K562 (cell line): ENCODE measurements around the gene SLC38A2. TPM values are rescaled to one million over a fixed set of nuclear protein-coding genes. Genes with fewer than 3 reads are reported as not detected.

Experiments
- ATAC-seq: fragments of 200-7000 bp; cut with Tn5 transposase; 3 replicates; pipeline ENCODE4 v1.9.1; 2020; ENCODE audit warnings: moderate library complexity
- BruUV-seq: library from RNA; stranded (reverse); fragments of 400-500 nt; replicated peaks from 2 replicates; lab custom pipeline; 2021; lab: Mats Ljungman, UMichigan
- CTCF ChIA-PET: fragments of 300-600 bp; formaldehyde crosslinking; extraction: SDS; loops from one replicate; lab custom pipeline; 2021; ENCODE audit warnings: low intra/inter-chr PET ratio; lab: Yijun Ruan, JAX
- POLR2A ChIA-PET: fragments of 300-600, 350-650 bp; sonication (Branson Sonifier 250); formaldehyde crosslinking; extraction: SDS; loops from one replicate; lab custom pipeline; 2021; ENCODE audit warnings: antibody characterized with exemption, inconsistent platforms; lab: Yijun Ruan, JAX
- DNase-seq, 4 experiments: peaks; one replicate each; pipeline versions ENCODE4 v3.0.0 to v3.0.0-alpha.2; 2011 to 2018; ENCODE audit warnings: low spot score in 3 of 4, mixed read lengths in 3 of 4; ENCODE audit errors: extremely low read depth in 1 of 4
- FAIRE-seq: peaks from 2 replicates; lab custom pipeline; 2011; peaks lifted over from hg19 to GRCh38; lab: Jason Lieb, UNC
- H2AFZ ChIP-seq: 2 replicates; pipeline ENCODE4 v1.6.0; 2011; ENCODE audit warnings: low read depth, low read length, control low read depth, inconsistent platforms
- H3K27ac ChIP-seq: fragments of 200-600 bp; 3 replicates; pipeline ENCODE4 v1.8.0; 2011; ENCODE audit warnings: low read depth, mild to moderate bottlenecking, control low read depth, inconsistent platforms, low read length, moderate library complexity, mixed read lengths; ENCODE audit errors: extremely low read depth
- H3K27me3 ChIP-seq, 2 experiments: fragments of 300-600 bp in 1 of 2; 2 replicates in 1 of 2; 3 replicates in 1 of 2; pipeline versions ENCODE4 v1.6.0 to v1.8.0; 2011; ENCODE audit warnings: inconsistent platforms in 2 of 2, low read length in 2 of 2, mild to moderate bottlenecking in 1 of 2, mixed read lengths in 1 of 2, moderate library complexity in 1 of 2; ENCODE audit not compliant: control insufficient read depth in 2 of 2, insufficient read depth in 2 of 2
- H3K36me3 ChIP-seq: fragments of 300-600 bp; 3 replicates; pipeline ENCODE4 v1.8.0; 2011; ENCODE audit warnings: mild to moderate bottlenecking, low read length, inconsistent platforms; ENCODE audit not compliant: control insufficient read depth, insufficient read depth
- H3K4me1 ChIP-seq, 2 experiments: fragments of 200-600 bp in 1 of 2; replicated peaks in 1 of 2; 2 replicates in 1 of 2; 3 replicates in 1 of 2; pipeline versions ENCODE4 v1.5.1 to v1.8.0; 2011; ENCODE audit warnings: inconsistent platforms in 2 of 2, low read length in 2 of 2, mild to moderate bottlenecking in 1 of 2, mixed read lengths in 1 of 2, moderate library complexity in 1 of 2; ENCODE audit not compliant: control insufficient read depth in 2 of 2, insufficient read depth in 2 of 2
- H3K4me2 ChIP-seq: 2 replicates; pipeline ENCODE4 v1.6.1; 2011; ENCODE audit warnings: low read length, control low read depth, inconsistent platforms, mixed read lengths; ENCODE audit not compliant: insufficient read depth
- H3K4me3 ChIP-seq: fragments of 200-600 bp; sonication (generic), shearing (Covaris generic); 2 replicates; pipeline ENCODE4 v1.5.1; 2016; ENCODE audit warnings: control low read depth, inconsistent platforms
- H3K79me2 ChIP-seq: fragments of 200-600 bp; 3 replicates; pipeline ENCODE4 v1.8.0; 2011; ENCODE audit warnings: low read length, inconsistent platforms; ENCODE audit not compliant: control insufficient read depth, insufficient read depth
- H3K9ac ChIP-seq, 2 experiments: 2 replicates each; pipeline versions ENCODE4 v1.6.0 to v1.6.1; 2011; ENCODE audit warnings: low read depth in 2 of 2, low read length in 2 of 2, control low read depth in 1 of 2, inconsistent platforms in 1 of 2, mild to moderate bottlenecking in 1 of 2, mixed read lengths in 1 of 2; ENCODE audit not compliant: insufficient read depth in 1 of 2
- H3K9me1 ChIP-seq: one replicate; pipeline ENCODE4 v1.6.0; 2011; ENCODE audit warnings: inconsistent platforms, mild to moderate bottlenecking, low read length, moderate library complexity; ENCODE audit not compliant: control insufficient read depth, insufficient read depth
- H3K9me3 ChIP-seq: replicated peaks from 2 replicates; pipeline ENCODE4 v1.5.1; 2011; ENCODE audit warnings: low read depth, low read length, inconsistent platforms; ENCODE audit not compliant: control insufficient read depth, insufficient read depth
- H4K20me1 ChIP-seq: replicated peaks from 2 replicates; pipeline ENCODE4 v1.6.1; 2011; ENCODE audit warnings: low read length, inconsistent platforms, mixed read lengths; ENCODE audit not compliant: control insufficient read depth, insufficient read depth
- DNMT1 ChIP-seq: fragments of 450-650 bp; IDR thresholded peaks from 2 replicates; pipeline ENCODE4 v1.6.1; 2016; ENCODE audit warnings: antibody characterized with exemption, mild to moderate bottlenecking
- JUND ChIP-seq, 2 experiments: IDR thresholded peaks; 2 replicates in 1 of 2; 3 replicates in 1 of 2; pipeline ENCODE4 v1.6.1; 2011; ENCODE audit warnings: borderline replicate concordance in 2 of 2, low read depth in 2 of 2, low read length in 2 of 2, improper control_type of control experiment in 1 of 2, missing biosample characterization in 1 of 2, missing genetic modification characterization in 1 of 2, missing genetic modification reagents in 1 of 2
- KAT2B ChIP-seq: IDR thresholded peaks from one replicate; pipeline ENCODE4 v1.6.1; 2012; ENCODE audit warnings: low read depth, mild to moderate bottlenecking, control low read depth, inconsistent platforms, low read length, moderate library complexity
- NFXL1 ChIP-seq: fragments of 450-650 bp; formaldehyde crosslinking; IDR thresholded peaks from 2 replicates; pipeline ENCODE4 v1.4.0; 2021; ENCODE audit warnings: mild to moderate bottlenecking
- PCBP1 ChIP-seq: fragments of 200-400 bp; formaldehyde crosslinking; IDR thresholded peaks from 2 replicates; pipeline ENCODE4 v1.6.1; 2018; ENCODE audit warnings: mild to moderate bottlenecking, low read depth, low read length; ENCODE audit not compliant: poor library complexity, severe bottlenecking
- POLR2B ChIP-seq: fragments of 450-650 bp; IDR thresholded peaks from 2 replicates; pipeline ENCODE4 v1.6.1; 2018; ENCODE audit warnings: low read depth; ENCODE audit not compliant: partially characterized antibody
- RBFOX2 ChIP-seq: fragments of 200-400 bp; formaldehyde crosslinking; IDR thresholded peaks from 2 replicates; pipeline ENCODE4 v1.6.1; 2017; ENCODE audit warnings: low read depth, mild to moderate bottlenecking, low read length, moderate library complexity
- TCFL5 ChIP-seq: fragments of 250-450 bp; sonication (Bioruptor Pico); conservative IDR thresholded peaks from 2 replicates; pipeline ENCODE4 v1.6.1; 2021; ENCODE audit warnings: mild to moderate bottlenecking, moderate library complexity, matching md5 sums
- TEAD1 ChIP-seq, 2 experiments: fragments of 450-650 bp in 1 of 2; sonication (generic) in 1 of 2; formaldehyde crosslinking; IDR thresholded peaks; 2 replicates each; pipeline versions ENCODE4 v1.4.0 to v1.8.0; 2020 to 2022; ENCODE audit warnings: mild to moderate bottlenecking in 2 of 2, missing genetic modification reagents in 1 of 2
- XRCC5 ChIP-seq: fragments of 200-400 bp; formaldehyde crosslinking; IDR thresholded peaks from 2 replicates; pipeline ENCODE4 v1.6.1; 2017; ENCODE audit warnings: low read depth, mild to moderate bottlenecking, low read length
- ZNF239 ChIP-seq: fragments of 250-450 bp; sonication (Bioruptor Pico); IDR thresholded peaks from 2 replicates; pipeline ENCODE4 v1.4.0; 2020; ENCODE audit warnings: mild to moderate bottlenecking
- ZNF3 ChIP-seq: fragments of 250-450 bp; sonication (Bioruptor Pico); IDR thresholded peaks from 2 replicates; pipeline ENCODE4 v1.5.0; 2021; ENCODE audit warnings: mild to moderate bottlenecking, moderate library complexity
- WGBS: fragments of 100-300 bp; shearing (Covaris generic); methylation state at CpG from one replicate; pipeline ENCODE4 v1.1.6; 2016; ENCODE audit warnings: low coverage, mixed read lengths; ENCODE audit not compliant: insufficient coverage; ENCODE audit errors: missing lambda C conversion rate; 5-methylcytosine and 5-hydroxymethylcytosine counted together
- in situ Hi-C: fragments of 300-500 bp; cut with MboI; formaldehyde crosslinking; loops from 4 replicates; pipeline ENCODE4 v1.15.0; 2018; ENCODE audit warnings: inconsistent platforms, mixed read lengths
- intact Hi-C: fragments of 100-400 bp; cut with micrococcal nuclease; formaldehyde crosslinking; loops from 2 replicates; pipeline ENCODE4 v1.14.2; 2022
- polyA plus RNA-seq, 8 experiments: library from polyadenylated mRNA; depleted of rRNA in 4 of 8; stranded (reverse) in 5 of 8; unstranded in 3 of 8; fragments of >200 nt; fragmentation: Nextera tagmentation in 2 of 8; fragmentation: Illumina TruSeq in 1 of 8; extraction: Ambion mirVana in 2 of 8; extraction: Trizol in 1 of 8; gene quantifications; 2 replicates each; pipeline versions ENCODE4 v1.2.1 to v1.2.3, GENCODE V29; 2011 to 2014; ENCODE audit warnings: inconsistent platforms in 1 of 8, missing spikeins in 1 of 8
- total RNA-seq, 7 experiments: library from RNA; depleted of rRNA in 6 of 7; stranded (reverse); fragments of >200 nt in 6 of 7; fragmentation: Illumina TruSeq in 2 of 7; extraction: Trizol in 2 of 7; gene quantifications; 2 replicates each; pipeline versions ENCODE4 v1.2.1 to v1.2.3, GENCODE V29; 2011 to 2021; ENCODE audit warnings: low replicate concordance in 1 of 7
- TF ChIP-seq, protein P1 (sequence below): IDR thresholded peaks from 2 replicates; pipeline ENCODE4 v1.6.1; 2016; ENCODE audit warnings: missing genetic modification characterization, missing compliant biosample characterization

SLC38A2 gene
- total and polyA plus RNA-seq, 9 of the 15 experiments (the other 6 are each of a cell fraction or from before 2014, with no cell fraction given) = 98.7 to 292 (median 143) TPM

DNA sequence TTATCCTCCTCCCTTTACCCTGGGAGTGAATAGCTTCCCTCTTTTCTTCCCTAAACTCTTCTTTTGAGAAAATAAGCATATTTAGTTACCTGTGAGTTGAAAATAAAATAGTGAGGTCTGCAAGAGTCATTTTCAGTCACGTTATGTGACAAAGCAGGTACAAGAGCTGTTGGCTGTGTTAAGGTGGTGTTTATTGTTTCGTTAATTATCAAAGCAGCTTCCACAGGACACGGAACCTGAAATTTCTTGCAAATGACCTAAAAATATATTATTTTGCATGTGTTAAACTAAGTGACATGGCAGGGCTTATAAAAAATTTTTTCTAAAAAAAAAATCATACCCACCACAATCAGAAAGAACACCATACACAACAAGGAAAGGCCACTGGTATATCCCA lies 8.3 kb downstream of the SLC38A2 start:
- H3K36me3 ChIP-seq = peaks cover 99% of the 10 kb centered on the region
- H3K4me1 ChIP-seq = peaks cover 0 to 34% of the 10 kb centered on the region in 2 experiments; a peak in 4 of 5 replicates
- no peaks in the 10 kb centered on the region for H3K9me3 ChIP-seq
- no peak overlapping the region for H3K4me3 ChIP-seq
- ChIA-PET CTCF (interaction anchor here (0.7 kb wide), 1 partner anchor 177 kb away, joined by 4 read pairs; no protein-coding TSS in a partner anchor), POLR2A (interaction anchor here (0.7 to 7.9 kb wide), 4 partner anchors 7 to 72 kb away, joined by 3 to 90 read pairs (median 4); no protein-coding TSS in a partner anchor)
- H3K27ac ChIP-seq = no peak overlapping the region
- intact Hi-C loops = no loop called here
- FAIRE-seq (no peak), DNase-seq (no peak), ATAC-seq (no peak)
- no TSS peak for BruUV-seq
- H3K79me2 ChIP-seq = peaks cover 38% of the 10 kb centered on the region
- in situ Hi-C loops = no loop called here
- no peak overlapping the region for H2AFZ ChIP-seq
- WGBS = 98% methylated on average over 3 of the region's 3 CpGs
- no peak overlapping the region for H3K9ac ChIP-seq
- TF ChIP-seq PCBP1 (no peak), RBFOX2 (0 out of 2 replicates have a peak, but pooled peaks have one; percentile 6)
- peaks cover 31% of the 10 kb centered on the region for H4K20me1 ChIP-seq
- no peak overlapping the region for H3K4me2 ChIP-seq
- H3K9me1 ChIP-seq = peaks cover 14% of the 10 kb centered on the region
- no peaks in the 10 kb centered on the region for H3K27me3 ChIP-seq

DNA sequence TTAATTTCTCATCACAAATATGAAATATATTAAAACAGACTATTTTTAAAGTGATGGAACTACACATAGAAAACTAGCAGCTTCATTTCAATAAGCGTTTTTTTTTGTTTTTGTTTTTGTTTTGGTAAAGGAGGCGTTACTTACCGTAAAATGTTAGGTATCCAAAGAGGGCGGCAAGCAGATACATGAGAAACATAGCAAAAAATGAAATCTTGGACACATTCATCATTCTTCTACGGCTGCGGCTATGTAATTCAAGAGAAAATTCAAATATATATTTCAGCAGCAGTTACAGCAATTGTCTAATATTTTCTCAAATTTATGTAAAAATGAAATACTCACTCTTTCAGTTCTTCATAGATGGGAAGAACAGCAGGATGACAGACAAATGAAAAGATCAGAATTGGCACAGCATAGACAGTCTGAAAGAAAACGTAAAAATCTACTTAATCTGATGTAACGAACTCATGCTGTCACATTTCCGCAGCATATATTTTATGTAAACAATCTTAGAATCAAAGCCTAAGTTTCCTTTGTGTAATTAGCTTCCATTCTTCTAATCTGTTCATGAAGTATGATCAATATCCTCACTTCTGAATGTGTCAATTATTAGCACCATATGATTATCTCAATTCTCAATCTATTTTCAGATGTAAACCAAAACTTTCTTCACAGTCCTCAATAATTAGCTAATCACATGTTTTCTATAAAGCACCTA lies 8.8 kb downstream of the SLC38A2 start:
- no peak overlapping the region for H3K27ac ChIP-seq
- FAIRE-seq (no peak), ATAC-seq (no peak), DNase-seq (no peak)
- BruUV-seq = no TSS peak
- H4K20me1 ChIP-seq = peaks cover 29% of the 10 kb centered on the region
- peaks cover 32% of the 10 kb centered on the region for H3K79me2 ChIP-seq
- ChIA-PET CTCF (no interaction called here), POLR2A (interaction anchor here (0.7 to 1.7 kb wide), 3 partner anchors 8 to 71 kb away, joined by 3 to 4 read pairs (median 3); no protein-coding TSS in a partner anchor)
- peaks cover 99% of the 10 kb centered on the region for H3K36me3 ChIP-seq
- no peak overlapping the region for H3K4me3 ChIP-seq
- no peak overlapping the region for H2AFZ ChIP-seq
- no peaks in the 10 kb centered on the region for H3K9me3 ChIP-seq
- intact Hi-C loops = no loop called here
- in situ Hi-C loops = no loop called here
- no peak overlapping the region for H3K9ac ChIP-seq
- no peaks in the 10 kb centered on the region for H3K27me3 ChIP-seq
- no peak overlapping the region for H3K4me2 ChIP-seq
- H3K9me1 ChIP-seq = peaks cover 12% of the 10 kb centered on the region
- H3K4me1 ChIP-seq = peaks cover 0 to 28% of the 10 kb centered on the region in 2 experiments; a peak in 4 of 5 replicates
- WGBS = 92% methylated on average over 9 of the region's 9 CpGs
- TF ChIP-seq TEAD1 (CRISPR knock-in tag; IDR thresholded peaks at IDR 0.05) (0 out of 4 replicates have a peak, but pooled peaks of 1 of the 2 experiments have one; percentile 30), KAT2B (no peak), RBFOX2 (peak; percentile 52; the same call in 1 of the 2 replicates), JUND (IDR thresholded peaks at IDR 0.05; ENCODE audit: borderline replicate concordance, low read depth, low read length) (no peak), JUND (tag; IDR thresholded peaks at IDR 0.05; ENCODE audit: borderline replicate concordance, low read depth, low read length) (no peak), TCFL5 (CRISPR knock-in tag) (no peak), POLR2B (peak; percentile 43), NFXL1 (CRISPR knock-in tag) (0 out of 2 replicates have a peak, but pooled peaks have one; percentile 45), DNMT1 (no peak), ZNF239 (CRISPR knock-in tag) (no peak), XRCC5 (no peak), ZNF3 (CRISPR knock-in tag) (no peak)
- TF ChIP-seq, protein P1, sequence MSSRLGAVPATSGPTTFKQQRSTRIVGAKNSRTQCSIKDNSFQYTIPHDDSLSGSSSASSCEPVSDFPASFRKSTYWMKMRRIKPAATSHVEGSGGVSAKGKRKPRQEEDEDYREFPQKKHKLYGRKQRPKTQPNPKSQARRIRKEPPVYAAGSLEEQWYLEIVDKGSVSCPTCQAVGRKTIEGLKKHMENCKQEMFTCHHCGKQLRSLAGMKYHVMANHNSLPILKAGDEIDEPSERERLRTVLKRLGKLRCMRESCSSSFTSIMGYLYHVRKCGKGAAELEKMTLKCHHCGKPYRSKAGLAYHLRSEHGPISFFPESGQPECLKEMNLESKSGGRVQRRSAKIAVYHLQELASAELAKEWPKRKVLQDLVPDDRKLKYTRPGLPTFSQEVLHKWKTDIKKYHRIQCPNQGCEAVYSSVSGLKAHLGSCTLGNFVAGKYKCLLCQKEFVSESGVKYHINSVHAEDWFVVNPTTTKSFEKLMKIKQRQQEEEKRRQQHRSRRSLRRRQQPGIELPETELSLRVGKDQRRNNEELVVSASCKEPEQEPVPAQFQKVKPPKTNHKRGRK (tag) = no peak
